ENCODE results near the gene IRF2BP1.
"Not testable (repeated sequence)": the region's sequence is repeated elsewhere in the genome, so short reads cannot be mapped to it uniquely, and the experiment has no call there.

IRF2BP1 gene

GRCh38 chr19:45881082-45881908 lies 4.6 kb downstream of the IRF2BP1 start:
- no peak for DNase-seq

- DNase-seq, result no peak
These were observed 6.0 kb downstream of the IRF2BP1 start for GRCh38 chr19:45879971-45880370.

DNA sequence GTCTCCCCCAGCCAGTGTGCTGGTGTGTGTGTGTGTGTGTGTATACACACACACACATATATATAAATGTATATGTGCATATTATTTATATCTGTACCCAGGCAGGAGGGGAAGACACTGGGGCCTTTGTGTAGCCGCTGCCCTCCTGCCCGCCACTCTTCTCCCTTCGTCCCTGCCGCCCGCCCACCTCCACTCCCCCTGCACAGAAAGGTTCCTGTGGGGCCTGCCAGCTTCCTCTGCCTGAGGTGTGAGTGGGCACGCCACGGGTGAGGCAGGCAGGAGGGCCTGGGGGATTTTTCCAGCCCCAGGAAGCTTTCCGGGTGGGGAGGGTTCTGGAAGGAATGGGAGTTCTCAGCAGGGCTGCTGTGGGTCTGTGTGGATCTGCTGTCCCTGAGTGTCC lies 6.9 kb downstream of the IRF2BP1 start:
- peak; percentile 73 for DNase-seq

GRCh38 chr19:45878043-45878794 lies 7.7 kb downstream of the IRF2BP1 start:
- DNase-seq, result no peak

DNA sequence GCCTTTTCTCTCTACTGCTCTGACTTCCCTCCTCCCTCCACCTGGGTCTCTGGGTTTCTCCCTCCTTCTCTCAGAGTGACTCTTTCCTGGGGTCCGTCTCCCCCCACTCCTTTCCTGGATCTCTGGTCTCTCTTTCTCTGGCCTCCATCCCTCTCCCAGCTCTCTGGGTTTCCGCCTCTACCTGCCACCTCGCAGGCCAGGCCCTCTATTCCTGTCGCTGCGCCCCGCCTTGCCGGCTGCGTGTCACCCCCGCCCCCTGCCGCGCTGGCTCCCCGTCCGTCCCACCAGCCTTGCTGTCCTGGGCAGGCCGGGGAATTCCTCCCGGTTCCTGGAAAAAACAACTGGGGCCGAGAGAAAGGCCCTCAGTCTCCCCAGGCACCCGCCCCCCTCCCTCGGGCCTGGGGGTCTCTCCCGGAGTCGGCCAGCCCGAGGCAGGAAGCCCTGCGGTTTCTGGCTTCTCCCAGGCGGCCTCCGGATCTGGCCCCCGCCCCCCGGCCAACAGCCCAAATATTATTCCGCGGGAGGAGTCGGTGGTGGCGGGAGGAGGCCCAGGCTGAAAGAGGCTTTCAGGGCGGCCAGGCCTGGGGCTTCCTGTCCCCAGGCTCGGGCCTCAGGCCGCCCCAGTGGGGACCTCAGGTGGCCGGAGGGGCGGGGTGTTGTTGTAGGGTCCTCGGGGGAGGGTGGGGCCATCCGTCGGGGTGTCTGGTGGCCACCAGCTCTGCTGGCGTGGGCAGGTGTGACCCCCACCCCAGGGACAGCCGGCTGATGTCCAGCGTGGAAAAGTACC lies 9.3 kb downstream of the IRF2BP1 start:
- peak; percentile 89 for DNase-seq

DNA sequence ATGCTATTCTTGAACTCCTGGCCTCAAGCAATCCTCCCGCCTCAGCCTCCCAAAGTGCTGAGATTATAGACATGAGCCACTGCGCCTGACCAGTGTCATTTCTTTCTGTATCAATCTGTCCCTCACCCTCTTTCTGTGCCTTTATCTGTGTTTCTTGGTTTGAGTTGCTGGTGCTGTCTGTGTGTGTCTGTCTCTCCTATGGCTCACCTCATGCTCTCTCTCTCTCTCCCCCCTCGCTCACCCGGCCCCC lies 9.9 kb downstream of the IRF2BP1 start:
- DNase-seq, result no peak

GRCh38 chr19:45874620-45874966 lies 11.3 kb downstream of the IRF2BP1 start:
- no peak for DNase-seq

DNA sequence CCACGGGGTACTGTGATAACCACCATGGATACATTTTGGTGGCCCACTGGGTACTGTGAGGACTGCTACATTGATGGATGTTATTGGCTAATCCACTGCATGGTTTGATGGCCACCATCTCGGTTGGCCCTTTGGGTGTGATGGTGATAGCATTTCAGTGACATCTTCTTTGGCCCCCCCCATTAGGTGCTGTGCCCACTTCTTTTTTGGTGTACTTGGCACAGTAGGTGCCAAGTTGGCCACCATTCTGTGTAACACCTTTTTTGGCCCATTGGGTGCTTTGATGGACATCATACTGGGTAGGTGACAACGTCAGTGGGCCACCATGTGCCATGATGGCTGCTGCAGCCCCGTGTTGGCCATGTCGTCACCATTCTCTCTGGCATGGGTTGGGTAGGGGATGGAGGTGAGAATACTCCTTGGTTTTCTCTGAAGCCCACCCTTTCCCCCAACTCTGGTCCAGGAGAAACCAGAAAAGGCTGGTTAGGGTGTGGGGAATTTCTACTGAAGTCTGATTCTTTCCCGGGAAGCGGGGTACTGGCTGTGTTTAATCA lies 12.6 kb downstream of the IRF2BP1 start:
- no peak for DNase-seq

GRCh38 chr19:45872095-45872919 lies 13.6 kb downstream of the IRF2BP1 start:
- DNase-seq, result no peak

DNA sequence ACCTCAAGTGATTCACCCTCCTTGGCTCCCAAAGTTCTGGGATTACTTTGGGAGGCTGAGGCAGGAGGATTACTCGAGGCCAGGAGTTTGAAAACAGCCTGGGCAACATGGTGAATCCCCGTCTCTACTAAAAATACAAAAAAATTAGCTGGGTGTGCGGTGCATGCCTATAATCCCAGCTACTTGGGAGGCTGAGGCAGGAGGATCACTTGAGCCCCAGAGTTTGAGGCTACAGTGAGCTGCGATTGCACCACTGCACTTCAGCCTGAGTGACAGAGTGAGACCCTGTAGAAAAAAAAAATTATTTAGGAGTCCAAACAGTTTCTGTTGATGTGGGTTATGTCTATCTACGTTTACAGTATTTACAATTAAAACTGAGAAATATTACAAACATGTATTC lies 15.1 kb downstream of the IRF2BP1 start:
- DNase-seq, result no peak

- DNase-seq, result not testable (repeated sequence)
These were observed 18.7 kb downstream of the IRF2BP1 start for GRCh38 chr19:45867241-45867640.

- DNase-seq, result no peak
These were observed 19.4 kb downstream of the IRF2BP1 start for GRCh38 chr19:45866400-45867176.

GRCh38 chr19:45865269-45865948 lies 20.5 kb downstream of the IRF2BP1 start:
- DNase-seq, result no peak

DNA sequence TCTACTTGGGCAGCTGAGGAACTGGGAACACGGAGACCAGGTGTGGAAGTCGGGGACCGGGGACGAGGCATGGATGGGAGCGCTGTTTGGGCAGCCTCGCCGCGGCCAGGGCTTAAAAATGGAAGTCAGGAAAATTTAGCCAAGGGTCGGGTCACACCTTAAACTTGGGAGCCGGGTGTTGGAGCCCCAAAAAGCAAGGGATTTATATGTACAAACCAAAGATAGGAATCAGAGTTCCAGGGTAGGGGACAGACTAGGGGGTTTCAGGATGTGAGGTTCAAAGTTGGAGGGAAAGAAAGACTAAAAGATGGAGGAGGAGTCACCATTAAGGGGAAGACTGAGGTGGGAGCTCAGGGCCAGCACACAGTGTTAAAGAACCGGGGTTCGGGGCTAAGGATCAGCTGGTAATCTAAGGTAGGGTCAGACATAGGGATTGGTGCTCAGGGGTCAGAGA lies 21.3 kb downstream of the IRF2BP1 start:
- no peak for DNase-seq

DNA sequence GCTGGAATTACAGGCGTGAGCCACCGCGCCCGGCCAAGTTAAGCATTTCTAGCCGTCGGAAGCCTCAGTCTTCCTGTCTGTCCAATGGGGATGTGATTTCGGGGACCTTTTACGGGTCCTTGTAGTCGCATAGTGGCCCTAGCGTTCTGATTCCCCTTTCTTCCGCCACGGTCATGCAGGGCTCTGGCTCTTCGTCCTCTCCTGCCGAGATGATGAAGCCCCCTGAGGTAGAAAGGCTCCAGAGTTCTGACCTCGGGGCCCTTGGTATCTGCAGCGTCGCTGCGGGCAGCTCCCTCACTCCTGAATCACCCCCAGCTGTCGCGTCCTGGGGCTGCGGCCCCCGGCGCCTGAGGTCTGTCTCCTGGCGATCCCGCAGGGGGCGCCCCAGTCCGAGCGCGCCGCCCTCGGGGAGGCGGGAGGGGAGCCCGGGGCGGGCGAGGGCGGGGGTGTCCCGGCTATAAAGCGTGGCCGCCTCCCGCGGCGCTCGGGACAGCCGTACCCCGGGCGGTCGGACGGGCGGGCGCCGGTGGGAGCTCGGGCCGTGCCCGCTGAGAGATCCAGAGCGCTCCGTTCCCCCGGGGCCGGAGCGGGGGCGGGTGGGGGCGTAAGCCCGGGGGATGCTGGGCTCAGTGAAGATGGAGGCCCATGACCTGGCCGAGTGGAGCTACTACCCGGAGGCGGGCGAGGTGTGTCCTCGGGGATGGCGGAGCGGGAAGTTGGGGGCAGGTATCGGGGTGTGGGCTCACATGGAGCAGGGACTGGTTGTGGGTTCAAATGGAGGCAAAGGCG lies 21.9 kb downstream of the IRF2BP1 start, which contains the start of gene FOXA3:
TSS of gene FOXA3 (plus strand) at position 487 of the 789 bp plus-strand sequence. CDS start at position 618, 131 bp downstream.
- no peak for DNase-seq

- DNase-seq, result no peak
These were observed 22.6 kb downstream of the IRF2BP1 start for GRCh38 chr19:45863335-45863839.

DNA sequence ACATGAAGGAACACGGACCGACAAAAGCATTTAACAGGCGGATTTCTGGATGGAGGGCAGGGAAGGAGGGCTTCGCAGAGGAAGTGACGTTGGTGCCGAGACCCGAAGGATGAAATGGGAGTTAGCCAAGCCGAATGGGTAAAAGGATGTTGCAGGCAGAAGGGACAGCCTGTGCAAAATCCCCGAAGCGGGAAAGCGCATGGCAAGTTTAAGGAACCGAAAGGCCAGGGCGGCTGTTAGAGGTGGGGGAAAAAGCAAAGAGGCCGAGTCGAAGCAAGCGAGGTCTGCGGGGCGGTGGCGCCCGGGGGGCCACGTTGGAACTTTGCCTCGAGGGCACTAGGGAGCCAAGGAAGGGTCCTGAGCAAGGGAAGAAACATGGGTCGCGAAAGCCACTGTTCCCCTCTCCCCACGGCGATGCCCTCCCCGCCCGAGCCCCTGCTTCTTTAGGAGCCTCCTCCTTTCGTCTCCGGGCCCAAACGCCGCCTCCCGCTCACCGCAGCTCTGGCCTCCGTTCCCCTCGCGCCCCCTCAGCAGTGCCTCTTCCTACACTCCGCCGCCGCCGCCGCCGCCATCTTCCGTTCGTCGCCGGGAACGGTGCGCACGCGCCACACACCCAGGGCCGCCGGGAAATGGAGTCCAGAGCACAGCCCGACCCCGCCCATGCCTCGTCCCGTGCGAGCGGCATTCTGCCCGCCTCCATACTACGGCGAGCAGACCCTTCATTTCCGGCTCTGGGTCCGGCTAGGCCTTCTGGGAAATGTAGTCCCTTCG lies 23.2 kb downstream of the IRF2BP1 start, which contains the start of gene SYMPK:
TSS of gene SYMPK (minus strand) at position 584 of the 771 bp plus-strand sequence. CDS start 8,652 bp downstream, outside the sequence.
- DNase-seq, result peak; percentile 100

GRCh38 chr19:45862271-45862563 lies 23.7 kb downstream of the IRF2BP1 start:
- no peak for DNase-seq
